Measurements from ENCODE around the gene DAZAP2.
A peak's percentile ranks its signal among the peaks of the same experiment; 100 is the strongest.

The DAZAP2 gene, protein sequence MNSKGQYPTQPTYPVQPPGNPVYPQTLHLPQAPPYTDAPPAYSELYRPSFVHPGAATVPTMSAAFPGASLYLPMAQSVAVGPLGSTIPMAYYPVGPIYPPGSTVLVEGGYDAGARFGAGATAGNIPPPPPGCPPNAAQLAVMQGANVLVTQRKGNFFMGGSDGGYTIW

DNA sequence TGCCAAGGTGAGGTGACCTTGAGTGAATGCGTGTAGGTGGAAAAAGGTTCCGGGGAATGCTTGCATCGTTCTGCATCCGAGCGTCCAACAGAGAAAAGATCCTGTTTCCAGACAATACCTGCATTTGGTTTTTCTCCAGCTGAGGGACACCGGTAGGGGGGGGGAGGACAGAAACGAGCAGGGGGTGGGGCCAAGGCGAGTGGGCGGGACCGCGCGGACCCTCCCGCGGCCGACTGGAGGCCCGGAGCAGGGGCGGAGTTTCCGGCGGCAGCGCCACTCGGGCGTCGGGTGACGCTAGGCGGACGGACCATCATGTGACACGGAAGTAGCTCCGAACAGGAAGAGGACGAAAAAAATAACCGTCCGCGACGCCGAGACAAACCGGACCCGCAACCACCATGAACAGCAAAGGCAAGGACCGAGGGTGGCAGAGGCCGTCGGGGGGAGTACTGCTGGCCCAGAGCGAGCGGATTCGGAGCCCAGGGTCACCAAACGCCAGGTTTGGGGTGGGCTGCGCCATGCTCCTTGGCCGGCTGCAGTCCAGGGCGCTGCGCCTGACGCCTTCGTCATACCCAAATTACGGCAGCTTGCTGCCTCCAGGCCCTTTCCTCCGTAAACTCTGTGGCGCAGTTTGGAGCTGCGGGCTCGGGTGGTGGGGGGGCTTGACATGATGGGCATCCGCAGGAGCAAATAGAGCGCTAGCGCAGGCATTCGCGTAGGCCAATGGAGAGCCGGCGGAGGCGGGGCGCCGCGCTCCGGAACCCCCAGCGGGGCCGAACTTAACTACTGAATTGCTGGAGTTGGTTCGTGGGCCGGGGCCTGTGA is at the start of gene DAZAP2:
TSS of gene DAZAP2 (plus strand) at position 317 of the 825 bp plus-strand sequence. CDS start at position 399, 82 bp downstream.
- DNase-seq: peak; percentile 93

DNA sequence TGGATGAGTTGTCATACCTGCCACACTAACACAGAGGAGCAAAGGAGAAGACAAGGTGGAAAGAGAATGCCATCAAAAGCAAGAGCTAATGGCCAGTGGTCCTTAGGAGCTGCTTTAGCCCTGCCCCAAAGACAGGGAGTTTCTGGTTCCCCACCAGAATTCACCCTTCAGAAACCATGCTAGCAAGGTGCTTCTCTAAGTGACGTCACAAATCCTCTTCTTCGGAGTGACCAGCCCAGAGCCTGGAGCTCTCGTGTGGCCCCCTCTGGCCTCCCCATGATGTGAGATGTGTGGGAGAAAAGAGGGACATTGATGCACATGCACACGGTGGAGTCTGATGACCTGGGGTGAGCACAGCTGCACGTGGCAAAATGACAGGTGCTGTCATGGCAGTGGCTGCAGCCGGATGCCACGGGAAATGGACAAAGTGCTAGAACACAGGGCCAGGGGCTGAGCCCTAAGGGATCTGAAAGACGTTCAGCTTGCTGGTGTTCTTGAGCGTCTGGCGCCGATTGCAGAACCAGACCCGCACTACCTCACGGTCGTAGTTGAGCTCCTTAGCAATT is 48.8 kb upstream of the DAZAP2 start:
- DNase-seq: no peak

DNA sequence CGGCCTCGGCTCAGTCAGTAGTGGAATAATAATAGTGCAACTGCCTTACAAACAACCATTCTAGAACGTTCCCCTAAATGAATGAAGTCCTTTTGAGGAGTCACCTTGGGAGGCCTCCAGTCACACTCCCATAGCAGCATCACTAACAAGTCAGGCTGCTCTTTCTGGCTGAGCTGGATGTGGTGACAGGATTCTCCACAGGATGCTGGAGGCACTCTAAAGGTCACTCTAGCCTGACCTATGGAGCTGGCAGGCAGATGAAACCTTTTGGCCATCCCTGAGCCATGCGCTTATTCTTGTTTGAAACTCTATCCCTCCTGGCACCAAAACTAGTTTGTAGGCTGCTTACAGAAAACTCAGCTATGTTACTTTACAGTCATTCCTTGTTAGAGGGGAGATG is 47.8 kb upstream of the DAZAP2 start:
- DNase-seq: no peak

DNA sequence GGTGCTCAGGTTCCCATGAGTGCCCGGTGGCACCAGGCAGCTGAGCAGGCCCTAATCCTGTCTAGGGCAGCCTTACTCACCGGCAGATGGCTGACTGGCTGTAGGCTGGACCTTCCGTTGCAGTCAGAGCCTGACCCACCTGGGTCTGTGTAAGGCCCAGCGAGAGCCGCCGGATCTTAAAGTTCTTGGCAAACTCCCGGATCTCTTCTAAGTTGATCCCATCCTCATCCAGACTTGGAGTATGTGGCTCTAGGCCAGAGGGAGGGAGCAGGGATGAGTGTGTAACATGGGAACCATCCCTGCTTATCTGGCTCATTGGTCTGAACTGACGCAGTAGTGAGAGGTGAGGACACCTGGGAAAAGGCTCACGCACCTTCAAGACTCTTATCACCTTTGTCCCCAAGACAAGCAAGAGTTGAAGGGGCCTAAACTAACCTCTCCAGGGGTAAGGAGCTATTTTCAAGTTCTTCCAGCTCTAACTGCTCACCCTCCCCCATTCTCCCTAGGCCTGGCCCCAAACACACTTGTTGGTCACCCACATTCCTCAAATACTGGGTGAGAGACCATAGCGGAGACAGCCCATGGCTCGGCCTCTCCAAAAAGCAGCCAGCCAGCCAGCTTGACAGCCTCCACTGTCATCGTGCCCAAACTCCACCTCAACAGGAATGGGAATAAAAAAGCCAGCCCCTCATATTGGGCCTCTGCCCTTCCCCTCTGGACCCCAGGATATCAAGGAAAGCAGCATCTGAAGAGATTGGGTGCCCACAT is 46.9 kb upstream of the DAZAP2 start:
- DNase-seq: no peak

DNA sequence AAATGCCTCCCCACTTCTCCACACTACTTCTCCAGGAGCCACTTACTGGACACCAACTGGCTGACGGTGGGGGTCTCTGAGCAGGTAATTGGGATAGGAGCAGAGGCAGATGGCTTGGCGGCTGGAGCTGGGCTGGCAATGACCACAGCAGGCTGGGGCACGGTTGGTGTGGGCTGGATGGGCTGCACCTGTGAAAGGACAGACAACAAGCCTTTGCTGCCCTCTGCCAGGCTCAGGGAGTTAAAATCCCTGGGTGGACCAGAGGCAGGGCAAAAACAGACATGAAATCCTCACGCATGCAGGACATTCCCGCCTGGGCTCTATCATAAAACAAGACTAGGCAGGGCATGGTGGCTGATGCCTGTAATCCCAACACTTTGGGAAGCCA is 46.3 kb upstream of the DAZAP2 start:
- no peak for DNase-seq

DNA sequence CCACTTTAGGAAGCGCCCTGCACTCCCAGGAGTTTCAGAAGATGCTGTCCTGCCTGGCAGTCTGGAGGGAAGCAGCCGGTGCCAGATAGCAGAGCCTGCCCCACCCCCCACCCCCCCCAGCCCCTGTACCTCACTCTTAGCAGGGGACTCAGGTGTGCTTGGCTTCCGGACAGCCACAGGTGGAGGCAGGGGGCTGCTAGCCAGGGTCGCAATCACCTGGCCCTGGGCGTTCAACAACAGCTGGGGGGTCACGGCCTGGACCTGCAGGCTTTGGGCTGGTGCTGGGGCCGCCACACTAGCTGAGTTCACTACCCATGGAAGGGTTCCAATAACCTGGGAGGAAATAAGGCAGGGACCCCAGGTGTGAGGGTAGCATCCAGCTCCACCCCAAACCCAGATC is 42.8 kb upstream of the DAZAP2 start:
- no peak for DNase-seq

DNA sequence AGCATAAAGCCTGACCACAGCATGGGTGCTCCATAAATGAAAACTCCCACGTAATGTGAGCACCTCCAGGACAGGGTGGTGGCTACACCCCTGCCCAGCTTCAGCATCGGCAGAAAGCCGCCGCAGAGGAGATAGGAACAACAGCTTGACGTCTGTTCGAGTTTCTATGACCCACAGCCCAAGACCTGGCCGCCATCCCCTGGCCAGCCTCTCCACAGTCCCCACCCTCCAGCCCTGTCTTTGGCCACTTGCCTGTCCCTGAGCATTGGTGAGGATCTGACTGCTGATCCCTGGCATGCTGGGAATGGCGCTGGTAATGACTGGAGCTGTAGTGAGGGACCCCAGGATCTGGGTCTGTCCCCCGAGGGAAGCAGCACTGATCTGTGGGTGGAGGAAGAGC is 42.1 kb upstream of the DAZAP2 start:
- no peak for DNase-seq

DNA sequence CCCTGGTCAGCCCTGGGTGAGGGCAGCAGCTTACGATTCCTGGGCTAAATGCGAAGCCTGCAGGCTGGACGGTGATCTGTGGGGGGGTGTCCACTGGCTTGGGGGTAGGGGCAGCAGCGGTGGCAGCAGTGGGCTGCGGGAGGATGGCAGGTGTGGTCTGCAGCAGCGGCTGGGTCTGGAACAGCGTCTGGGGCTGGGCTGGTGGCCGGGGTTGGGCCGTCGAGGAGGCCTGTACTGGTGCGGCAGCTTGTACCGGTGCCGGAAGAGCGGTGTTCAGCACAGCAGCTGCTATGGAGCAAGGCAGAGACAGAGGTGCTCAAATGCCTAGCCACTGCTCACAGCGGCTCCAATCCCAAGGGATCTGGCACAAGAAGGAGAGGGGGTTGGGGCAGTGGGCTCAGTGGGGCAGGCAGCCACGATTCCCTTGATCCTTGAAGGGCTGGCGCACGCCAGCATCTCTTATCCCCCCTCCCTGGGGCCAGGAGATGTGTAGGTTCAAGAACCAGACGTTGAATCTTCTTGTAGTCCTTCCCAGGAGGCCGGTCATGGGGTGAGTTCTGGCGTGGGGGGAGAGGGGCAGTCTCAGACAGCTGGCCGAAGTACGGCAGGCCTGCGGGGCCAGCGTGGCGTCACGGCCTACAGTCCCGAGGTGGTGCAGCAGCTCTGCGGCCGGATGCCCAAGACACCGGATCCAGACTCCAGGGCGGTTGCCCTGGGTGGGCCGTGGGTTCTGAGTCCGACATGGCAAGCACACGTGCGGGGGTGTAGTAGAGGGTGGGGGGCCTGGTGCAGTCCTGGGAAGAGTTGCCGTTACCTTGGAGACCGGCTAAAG is 40.7 kb upstream of the DAZAP2 start:
- no peak for DNase-seq

DNA sequence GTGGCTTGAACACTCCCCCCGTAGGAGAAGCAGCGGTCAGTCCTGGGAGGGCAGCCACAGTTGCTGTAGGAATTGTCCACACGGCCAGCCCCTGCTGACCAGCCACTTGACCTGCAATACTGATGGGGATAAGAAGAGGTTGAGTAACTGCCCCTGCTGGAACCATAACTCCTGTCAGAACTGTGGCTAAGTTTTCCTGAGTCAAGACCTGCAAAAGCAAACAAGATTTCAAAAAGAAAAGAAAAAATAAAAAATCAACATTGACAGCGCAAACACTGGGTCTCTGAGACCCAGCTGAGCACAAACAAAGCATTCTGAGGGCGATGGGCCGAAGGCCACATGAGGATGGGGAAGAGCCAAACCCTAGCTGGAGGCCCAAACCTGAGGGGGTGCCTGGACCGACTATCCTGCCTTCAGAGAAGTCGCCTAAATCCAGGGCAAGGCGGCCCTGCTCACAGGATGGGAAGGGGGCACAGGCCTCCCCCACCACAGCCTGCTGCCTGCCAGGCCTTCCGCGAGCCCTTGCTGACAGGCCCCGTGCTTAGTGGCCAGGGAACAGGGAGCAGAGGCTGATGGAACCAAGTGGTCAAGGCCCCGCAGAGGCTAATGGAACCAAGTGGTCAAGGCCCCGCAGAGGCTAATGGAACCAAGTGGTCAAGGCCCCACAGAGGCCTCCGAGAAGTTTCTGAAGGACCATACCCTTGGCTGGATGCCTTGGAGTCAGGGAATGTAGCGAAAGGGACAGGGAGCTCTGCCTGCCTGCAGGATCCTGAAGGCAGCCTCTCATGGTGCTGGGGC is 39.9 kb upstream of the DAZAP2 start:
- no peak for DNase-seq

DNA sequence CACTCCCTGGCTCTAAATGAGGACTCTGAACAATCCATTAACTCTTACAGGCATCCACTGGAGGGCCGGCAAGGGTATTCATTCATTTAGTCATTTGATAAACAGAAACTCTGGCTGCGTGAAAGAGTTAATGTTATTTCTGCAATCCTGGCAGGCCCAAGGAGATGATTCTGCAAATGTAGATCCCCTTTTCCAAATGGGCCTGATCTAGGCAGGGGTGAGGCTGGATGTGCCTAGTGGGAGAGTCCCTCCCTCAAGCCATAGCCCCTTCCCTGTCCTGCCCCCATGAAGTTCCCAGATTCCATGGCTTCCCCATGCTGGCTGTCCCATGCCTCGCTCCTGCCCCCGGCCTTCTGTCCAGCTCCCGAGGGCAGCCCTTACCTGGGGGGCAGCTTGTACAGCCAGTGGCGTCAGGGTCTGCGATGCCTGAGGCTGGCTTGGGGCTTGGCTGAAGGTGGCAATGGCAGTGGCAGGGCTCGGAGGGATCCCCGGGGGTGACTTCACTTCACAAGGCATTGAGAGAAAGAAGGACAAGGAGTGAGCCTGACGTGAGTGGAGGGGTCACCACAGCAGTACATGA is 39.2 kb upstream of the DAZAP2 start:
- no peak for DNase-seq

DNA sequence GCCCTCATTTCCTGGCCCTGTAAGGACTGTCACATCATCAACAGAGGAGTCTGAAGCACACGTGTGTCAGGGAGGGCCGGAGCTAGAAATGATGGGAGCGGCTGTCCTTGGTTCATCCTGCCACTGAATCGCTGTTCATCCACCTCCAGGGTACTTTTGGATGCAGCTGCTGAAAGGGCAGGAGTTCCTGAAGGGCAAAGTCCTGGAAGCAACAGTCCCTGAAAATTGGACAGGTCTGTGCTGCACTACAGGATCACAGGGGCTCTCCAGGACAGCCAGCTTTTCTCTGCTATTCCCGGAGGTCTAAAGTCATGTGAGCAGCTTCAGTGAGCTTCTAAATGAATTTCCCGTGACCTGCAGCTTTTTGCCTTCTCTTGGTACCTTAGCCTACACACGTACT is 38.5 kb upstream of the DAZAP2 start:
- DNase-seq: no peak

DNA sequence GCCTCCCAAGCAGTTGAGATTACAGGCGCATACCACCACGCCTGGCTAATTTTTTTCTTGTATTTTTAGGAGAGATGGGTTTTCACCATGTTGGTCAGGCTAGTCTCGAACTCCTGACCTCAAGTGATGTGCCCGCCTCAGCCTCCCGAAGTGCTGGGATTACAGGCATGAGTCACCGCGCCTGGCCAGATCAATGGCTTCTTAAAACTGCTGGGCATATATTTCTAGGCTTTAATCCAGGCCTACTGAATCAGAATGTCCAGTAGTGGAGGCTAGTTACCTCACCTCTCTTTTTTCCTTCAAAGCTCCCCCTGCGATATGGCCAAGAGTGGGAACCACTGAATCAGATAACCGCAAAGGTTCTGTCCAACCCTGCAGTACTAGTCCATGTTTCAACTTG is 37.8 kb upstream of the DAZAP2 start:
- no peak for DNase-seq

DNA sequence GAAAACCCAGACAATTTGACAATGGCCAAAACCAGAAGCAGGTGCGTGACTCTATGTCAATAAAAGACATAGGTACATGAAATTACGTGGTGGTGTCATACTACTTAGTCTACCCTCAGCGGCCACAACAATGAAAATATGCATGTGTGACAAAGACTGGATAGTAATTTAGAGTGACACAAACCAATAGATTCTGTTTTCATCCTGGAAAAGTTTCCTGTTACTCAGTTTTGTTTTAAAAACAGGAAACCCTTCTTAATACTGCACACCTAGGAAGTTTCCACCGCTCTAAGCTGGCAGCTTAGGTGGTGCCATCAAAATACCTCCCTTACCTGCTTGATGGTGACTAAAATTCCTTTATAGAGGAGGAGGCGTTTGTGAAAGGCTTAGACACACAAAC is 35.9 kb upstream of the DAZAP2 start:
- no peak for DNase-seq

DNA sequence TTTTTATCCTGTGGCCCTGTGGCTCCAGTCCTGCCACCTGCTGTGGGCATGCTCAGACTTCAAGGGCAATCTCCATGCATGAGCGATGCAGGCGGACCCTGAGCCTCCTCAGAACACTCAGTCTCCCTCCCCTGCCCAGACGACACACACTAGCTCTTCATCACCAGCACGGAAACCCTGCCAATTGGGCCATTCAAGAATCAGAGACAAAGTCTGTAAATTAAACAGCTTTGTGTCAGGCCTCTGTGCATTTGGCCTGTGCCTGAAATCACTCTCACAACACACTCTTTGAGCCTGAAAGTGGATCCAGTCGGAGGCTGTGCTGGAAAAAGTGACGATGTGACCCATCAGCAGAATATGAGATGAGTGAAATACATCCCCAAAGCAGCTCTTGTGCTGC is 33.3 kb upstream of the DAZAP2 start:
- DNase-seq: no peak

DNA sequence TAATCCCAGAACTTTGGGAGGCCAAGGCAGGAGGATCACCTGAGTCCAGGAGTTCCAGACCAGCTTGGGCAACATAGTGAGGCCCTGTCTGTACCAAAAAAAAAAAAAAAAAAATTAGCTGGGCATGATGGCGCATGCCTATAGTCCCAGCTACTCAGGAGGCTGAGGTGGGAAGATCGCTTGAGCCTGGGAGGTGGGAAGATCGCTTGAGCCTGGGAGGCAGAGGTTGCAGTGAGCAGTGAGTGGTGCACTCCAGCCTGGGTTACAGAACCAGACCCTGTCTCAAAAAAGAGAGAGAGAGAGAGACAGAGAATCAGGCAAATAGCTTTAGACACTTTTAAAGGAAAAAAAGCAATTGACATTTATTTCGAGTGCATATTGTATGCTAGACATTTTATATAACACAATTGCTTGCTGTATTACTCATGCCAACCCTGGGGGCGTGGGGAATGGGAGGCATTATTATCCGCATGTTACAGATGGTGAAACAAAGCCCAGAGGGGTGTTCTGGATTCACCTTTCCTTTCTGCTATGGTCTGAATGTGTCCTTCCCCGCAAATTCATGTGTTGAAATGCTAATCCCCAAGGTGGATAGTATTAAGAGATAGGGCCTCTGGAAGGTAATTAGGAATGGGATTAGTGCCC is 30.5 kb upstream of the DAZAP2 start:
- no peak for DNase-seq

DNA sequence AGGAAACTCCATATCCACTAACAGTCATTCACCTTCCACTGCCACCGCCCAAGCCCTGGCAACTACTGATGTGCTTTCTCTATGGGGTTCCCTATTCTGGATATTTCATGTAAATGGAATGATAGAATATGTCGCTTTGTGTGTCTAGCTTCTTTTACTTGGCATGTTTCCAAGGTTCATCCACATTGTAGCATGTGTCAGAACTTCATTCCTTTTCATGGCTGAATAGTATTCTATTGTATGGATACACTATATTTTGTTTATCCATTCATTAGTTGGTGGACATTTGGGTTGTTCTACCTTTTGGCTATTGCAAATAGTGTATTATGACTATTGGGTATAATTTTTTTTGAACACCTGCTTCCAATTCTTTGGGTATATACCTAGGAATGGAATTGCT is 29.4 kb upstream of the DAZAP2 start:
- no peak for DNase-seq

DNA sequence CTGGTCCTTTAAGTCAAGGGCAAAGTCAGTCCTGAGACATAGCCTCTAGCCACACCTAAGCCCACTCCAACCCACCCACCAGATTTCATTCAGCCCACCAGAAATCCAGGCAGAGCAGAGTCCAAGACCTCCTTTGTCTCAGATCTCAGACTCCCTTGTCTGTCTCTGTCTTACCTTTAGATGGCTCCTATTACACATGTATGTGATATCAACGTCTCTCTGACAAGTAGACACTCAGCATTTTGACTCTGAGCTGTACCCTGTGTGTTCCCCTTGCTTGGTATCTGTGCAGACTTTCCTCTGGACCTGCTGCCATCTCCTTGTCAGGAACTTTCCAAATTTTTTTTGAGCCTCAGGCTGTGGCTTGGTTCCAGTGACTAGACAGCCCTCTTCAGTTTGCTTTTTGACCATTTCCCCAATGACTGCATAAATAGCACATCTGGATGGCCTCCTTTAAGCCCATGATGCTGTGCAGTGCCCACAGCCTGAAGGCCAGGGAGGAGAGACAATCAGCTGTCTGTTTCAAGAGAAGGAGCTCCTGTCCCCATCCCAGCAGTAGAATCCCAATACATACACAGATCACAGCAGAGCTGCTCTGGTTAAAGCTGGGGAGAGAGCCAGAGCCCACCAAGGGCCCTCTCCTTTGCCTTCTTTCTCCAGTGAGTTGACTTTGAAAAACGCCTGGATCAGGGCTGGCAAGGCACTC is 27.8 kb upstream of the DAZAP2 start:
- DNase-seq: no peak

DNA sequence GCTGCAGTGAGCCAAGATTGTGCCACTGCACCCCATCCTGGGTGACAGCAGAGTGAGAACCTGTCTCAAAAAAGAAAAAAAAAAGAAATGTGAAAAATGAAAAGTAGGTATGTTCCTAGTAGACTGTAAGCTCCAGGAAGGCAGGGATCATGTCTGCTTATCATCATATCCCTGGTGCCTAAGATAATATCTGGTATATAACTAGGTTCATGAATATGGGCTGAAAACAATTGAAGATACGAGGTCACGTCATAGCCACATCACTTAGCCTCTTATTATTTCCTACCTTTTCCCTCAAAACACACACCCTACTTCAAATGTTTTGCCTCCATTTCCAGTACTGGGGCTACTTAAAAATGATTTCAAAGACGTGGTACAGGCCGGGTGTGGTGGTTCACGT is 23.7 kb upstream of the DAZAP2 start:
- DNase-seq: no peak

DNA sequence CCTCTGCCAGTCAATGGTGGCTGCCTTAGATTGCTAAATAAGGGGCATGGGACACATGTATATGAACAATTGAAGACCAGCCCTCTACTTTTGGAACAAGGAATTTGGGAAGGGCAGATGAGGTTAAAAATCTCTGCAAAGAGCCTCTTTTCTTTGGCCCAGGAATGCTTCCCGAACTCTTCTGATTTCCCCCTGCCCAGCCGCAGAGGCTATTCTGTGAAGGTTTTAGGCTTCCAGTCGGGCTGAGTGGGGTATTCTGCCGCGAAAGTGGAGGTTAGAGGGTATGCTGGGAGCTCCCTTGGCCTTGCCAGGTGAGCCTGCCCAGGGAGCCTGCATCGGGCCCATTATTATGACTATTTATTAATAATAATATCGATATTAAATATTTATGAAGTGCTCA is 22.0 kb upstream of the DAZAP2 start:
- DNase-seq: no peak
